ENCODE results near the gene IQCM.
"Not testable (repeated sequence)": the region's sequence is repeated elsewhere in the genome, so short reads cannot be mapped to it uniquely, and the experiment has no call there.

Gene IQCM

DNA sequence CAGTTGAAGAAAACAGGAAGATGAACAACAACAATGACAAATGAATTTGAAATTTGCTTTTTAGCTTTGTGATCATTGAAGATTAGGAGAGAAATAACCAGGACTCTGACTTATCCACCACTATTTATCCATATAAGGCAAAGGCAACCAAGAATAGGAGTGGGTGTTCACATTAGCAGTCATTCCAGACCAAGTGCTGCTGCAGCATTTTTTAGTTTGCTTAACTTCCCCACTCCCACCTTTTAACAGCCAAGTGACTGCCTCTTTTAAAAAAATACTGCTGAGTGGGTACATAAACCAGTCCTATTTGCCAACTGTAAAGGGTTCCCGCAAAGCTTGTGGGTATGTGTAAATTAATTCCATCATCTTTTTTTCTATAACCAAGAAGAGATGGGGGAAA is 230.9 kb downstream of the IQCM start:
- no peak for DNase-seq (ENCODE audit: low read depth in 2 of 2)

DNA sequence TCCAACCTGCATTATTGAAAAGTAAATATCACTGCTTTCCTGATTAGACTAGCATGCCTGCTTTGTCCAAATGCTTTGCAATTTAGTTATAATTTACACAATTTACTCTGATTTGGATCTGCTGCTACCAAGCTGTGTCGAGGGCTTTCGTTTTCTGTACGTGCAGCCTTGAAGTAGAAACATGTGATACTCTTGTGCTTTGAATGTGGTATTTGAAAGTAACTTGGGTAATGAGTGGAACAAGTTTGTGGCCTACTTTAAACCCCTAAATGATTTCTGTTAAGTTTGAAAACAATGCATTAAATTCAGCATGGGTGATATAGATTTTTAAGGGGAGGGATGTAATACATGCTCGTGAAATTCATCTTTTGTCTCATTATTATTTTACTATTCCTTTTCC is 240.7 kb downstream of the IQCM start:
- DNase-seq (ENCODE audit: low read depth in 2 of 2), result no peak

DNA sequence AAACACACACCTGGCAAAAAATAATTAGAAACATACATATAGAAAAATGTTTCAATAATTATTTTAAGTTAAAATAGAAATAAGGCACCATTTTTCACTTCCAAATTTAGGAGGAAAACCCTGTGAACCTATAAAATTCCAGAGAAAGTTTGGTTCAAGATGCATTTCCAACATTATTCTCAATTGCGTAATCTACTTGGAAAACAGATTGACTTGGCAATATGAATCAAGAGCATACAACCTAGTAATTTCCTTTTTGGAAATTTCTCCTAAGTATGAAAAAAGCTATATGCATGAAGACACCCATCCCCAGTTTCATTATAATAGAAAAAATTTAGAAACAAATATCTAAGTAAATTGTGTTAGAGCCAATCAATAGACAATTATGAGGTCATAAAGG is 242.9 kb downstream of the IQCM start:
- no peak for DNase-seq (ENCODE audit: low read depth in 2 of 2)

DNA sequence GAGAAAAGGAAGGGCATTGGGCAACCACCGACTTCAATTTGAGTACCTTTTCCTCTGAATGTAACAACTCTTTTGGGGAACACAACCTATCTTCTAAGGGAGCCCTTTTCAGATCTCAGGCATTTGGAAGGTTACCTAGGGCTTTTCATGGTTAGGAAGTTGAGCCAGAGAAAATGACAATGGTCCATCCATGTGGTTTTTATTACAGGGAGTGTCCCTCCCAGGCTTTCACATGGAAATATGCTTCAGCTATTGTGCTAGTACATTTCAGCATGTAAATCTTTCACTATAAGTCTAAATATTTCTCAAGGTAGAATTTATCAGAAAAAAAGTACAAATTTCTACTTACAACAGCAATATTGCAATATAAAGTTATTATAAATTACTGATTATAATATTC is 259.8 kb downstream of the IQCM start:
- DNase-seq (ENCODE audit: low read depth in 2 of 2), result no peak

DNA sequence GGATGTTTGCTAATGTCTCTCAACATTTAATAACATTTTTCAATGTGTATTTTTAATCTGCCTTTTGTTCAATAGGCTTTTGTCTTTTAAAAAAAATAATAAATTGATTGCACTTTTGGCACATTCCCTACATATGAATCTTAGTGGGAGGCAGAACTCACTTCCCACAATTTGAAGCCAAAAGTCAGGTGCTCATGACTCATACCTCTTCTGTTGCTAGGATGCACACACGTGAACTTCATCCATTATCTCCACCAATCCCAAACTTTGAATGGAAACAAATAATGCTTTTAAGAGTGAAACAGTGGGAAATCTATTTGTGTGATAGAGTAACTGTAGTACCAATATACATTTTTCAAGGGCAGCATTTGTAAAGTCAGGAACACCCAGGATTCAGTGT is 260.5 kb downstream of the IQCM start:
- no peak for DNase-seq (ENCODE audit: low read depth in 2 of 2)

DNA sequence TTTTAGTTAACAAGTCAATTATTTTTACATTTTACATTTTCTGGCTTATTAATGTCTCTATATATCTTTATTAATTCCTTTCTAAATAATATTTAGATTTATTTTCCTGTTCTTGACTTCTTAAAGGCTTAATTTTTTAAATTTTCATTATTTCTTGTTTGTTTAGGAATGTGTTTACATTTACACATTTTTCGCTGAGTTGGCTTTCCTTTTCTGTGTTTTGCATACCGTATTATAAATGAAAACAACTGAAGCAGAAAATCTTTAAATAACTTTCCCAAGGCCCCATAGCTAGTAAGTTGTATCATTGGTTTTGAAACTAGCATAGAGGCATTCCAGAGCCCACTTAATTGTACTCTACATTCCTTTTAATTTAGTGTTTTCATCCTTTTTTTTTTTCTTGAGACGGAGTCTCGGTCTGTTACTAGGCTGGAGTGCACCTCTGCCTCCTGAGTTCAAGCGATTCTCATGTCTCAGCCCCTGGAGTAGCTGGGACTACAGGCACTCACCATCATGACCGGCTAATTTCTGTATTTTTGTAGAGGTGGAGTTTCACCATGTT is 261.6 kb downstream of the IQCM start:
- no peak for DNase-seq (ENCODE audit: low read depth in 2 of 2)

DNA sequence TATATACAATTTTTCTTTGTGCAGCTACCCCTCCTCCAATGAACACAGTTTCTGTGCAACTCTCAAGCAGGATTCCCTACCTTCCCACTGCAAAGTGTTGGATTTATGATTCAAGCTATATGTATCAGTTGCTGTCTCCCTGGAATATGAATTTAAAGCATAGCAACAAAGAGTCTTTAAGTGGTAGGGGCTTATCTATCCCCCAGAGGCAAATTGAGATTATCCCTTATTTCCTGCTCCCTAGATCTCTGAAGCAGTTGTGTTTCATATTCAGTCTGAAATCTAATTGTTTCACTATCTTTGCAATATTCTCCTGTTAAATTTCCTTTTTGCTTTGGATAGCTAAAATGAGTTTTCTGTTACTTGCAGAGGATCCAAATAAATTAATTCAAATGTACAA is 263.0 kb downstream of the IQCM start:
- DNase-seq (ENCODE audit: low read depth in 2 of 2), result no peak

DNA sequence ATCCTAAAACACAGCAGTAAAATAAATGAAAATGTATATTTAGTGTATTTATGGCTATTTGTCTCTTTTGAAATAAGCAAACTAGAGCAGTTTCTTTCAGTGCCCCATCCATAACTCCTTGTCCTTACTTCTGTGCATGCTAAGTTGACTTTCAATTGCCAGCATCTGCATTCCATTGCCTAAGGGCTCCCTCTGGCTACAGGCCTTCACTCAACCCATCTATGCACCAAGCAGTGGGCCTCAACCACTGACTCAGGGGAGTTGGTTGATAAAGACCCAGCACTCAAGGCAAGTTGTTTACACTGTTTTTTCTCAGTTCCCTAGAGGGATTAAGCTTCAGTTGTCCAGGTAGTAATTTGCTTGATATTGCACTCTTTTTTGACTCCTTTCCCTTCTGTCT is 265.7 kb downstream of the IQCM start:
- DNase-seq (ENCODE audit: low read depth in 2 of 2), result no peak

DNA sequence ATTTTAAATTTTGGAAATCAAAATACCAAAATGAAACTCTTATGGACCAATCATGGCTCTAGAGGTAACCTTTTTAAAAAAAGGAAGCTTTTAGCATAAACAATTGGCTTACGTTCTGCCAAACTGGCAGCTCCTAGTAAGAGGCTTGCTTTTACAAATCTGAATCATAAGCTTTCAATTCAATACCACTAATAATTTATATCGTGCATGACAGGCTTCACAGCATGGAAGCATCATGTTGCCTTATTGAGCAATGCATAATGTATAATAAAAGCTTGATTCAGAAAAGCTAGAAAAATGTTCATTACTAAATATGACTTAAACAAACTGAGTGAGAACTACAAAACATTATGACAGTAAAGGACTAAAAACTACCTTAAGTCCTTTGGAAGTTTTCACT is 280.9 kb downstream of the IQCM start:
- no peak for DNase-seq (ENCODE audit: low read depth in 2 of 2)

DNA sequence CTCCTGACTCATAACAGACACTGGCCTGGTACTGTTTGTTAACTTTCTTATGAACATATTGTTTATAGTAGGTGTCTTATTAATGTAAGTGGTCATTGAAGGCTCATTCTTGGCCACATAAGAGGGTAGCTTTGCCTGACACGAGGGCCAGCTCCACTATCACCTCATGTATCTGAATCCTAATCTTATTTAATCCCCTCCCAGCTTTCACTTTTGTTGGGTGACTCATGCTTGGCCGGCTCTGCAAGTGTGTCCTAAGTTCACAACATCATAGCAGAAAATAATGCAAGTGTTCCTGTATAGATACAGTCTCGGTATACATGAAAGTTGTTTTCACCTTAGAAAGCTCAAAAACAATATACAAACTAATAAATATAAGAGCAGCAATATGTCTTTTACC is 283.8 kb downstream of the IQCM start:
- DNase-seq (ENCODE audit: low read depth in 2 of 2), result no peak

DNA sequence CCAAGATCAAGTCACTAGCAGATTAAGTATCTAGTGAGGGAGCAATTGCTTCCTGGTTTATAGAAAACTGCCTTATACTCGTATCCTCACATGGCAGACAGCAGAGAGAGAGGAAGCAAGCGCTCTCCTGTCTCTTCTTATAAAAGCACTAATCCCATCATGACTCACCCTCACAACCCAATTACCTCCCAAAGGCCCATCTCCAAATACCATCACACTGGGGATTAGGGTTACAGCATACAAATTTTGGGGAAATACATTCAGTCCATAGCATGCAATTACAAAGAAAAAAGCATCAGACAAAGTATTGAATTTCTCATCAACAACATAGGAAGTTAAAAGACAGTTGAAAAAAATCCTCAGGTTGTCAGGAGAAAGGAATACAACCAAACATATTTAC is 292.6 kb downstream of the IQCM start:
- DNase-seq (ENCODE audit: low read depth in 2 of 2), result no peak

DNA sequence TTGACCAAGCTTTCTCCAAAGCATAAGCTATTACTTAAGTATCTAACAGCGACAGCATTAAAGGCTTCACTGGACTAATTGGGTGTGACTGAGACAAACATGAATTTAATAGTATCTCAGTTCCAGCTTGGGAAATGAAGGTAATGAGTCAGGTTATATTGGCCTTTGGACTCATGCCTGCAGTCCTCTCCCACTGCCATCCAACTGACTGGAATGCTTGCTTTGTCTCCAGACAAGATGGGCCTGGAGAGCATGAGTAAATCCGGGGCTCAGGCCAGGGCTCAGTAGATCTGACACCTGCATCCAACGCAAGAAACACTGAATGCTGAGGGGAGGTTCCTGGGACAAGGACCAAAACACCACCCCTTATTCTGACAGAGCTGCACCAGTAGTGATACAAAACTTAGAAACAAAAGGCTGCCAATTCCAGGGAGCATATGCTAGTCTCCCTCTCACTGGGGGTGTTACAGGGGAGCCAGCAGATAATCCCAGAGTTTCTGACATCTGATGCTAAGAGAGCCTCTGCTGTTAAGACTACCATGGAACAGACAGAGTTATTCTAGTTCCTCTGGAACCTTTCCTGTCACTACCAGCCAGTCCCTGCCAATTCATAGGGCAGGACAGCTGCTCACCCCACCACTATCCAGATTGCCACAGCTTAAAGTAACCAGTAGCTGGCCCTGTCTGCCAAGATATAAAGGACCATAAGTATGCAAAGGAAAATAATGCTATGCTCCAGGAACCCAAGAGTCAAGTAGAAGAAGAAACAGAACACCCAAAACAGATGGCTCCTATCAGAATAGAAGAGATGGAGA is 293.8 kb downstream of the IQCM start:
- no peak for DNase-seq (ENCODE audit: low read depth in 2 of 2)

DNA sequence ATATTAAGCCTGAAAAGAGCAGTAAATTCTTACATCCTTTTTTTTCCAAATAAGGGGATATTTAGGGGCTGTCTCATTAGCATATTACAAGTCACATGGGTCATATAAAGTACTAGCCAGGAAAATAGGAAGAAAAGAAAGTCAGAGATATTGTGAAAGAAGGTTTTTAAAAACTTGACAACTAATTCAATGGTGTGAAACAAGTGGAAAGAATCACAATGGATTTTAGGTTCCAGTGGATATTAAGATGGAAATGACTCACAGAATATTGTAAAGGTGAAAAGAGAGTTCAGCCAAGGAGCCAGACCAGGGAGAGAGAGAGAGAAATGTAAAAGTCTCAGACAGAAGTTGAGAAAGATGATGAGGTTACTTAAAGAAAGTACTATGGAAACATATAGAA is 297.2 kb downstream of the IQCM start:
- DNase-seq (ENCODE audit: low read depth in 2 of 2), result no peak

DNA sequence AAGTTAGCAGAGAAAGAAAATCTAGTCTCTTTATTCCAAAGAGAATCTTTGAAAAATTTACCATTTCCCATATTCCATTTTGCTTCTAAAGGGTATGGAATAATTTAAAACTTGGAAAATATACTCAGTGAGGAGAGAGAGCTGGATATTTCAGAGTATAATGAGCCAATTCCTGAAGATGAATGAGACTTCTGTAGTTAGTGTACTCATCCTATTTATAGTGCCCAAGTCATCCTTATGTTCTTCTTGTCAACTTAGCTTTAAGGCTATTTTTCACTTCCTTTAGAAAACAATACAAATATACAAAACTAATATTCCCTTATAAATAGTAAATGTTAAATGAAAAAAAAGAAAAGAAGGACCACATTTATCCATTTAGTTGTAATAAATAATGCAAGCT is 302.6 kb downstream of the IQCM start:
- DNase-seq (ENCODE audit: low read depth in 2 of 2), result no peak

DNA sequence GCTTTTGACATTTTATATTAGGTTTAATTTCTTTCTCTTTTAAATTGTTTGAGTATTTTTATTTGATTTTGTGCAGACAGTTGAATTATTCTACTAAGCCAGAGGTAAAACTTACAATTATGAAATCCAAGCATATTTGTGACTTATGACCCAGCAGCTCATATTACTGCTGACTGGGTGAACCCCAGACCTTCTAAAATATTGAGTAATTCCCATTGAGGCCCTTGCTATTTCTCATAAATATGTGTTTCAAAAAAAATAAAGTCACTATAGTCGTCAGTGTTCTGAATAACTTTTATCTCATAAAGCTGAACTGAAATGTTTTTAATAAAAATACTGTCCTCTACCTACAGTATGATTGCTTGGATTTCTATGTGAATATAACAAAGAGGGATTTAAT is 303.1 kb downstream of the IQCM start:
- DNase-seq (ENCODE audit: low read depth in 2 of 2), result no peak

DNA sequence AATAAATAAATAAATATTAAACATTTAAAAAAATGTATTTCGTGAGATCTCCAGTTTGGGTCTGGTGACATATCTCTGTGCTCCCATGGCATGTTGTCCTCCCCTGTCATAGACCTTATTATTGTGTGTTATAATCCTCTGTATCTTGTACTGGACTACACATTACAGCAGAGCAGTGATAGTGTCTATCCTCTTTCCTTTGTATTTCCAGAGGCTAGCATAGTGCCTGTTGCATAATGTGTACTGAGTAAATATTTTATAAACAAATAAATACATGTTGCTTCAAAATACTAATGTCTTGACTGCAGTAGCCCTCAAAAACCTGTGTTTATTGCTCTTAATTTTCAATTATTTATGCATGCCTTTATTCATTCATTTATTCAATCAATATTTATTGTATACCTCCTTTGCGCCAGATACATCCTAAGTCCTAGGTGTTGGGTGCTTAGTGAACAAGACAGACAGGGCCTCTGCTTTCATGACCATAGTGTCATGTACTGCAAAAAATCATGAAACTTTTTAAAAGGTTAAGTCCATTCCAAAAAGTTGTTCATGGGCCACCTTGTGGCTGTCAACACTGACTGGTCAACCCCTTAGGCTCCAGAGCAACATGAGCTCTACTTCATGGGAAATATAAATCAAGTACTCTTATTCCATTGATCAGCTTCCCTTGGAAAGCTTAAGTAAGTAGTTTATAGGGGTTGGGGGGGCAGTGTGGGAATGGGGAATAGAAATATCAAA is 303.9 kb downstream of the IQCM start:
- no peak for DNase-seq (ENCODE audit: low read depth in 2 of 2)

DNA sequence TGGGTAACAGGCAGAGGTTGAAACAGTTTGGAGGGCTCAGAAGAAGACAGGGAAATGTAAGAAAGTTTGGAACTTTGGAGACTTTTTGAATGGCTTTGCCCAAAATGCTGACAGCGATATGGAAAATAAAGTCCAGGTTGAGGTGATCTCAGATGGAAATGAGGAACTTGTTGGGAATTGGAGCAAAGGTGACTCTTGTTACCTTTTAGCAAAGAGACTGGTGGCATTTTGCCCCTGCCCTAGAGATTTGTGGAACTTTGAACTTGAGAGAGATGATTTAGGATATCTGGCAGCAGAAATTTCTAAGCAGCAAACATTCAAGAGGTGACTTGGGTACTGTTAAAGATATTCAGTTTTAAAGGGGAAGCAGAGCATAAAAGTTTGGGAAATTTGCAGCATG is 308.3 kb downstream of the IQCM start:
- DNase-seq (ENCODE audit: low read depth in 2 of 2), result not testable (repeated sequence)

DNA sequence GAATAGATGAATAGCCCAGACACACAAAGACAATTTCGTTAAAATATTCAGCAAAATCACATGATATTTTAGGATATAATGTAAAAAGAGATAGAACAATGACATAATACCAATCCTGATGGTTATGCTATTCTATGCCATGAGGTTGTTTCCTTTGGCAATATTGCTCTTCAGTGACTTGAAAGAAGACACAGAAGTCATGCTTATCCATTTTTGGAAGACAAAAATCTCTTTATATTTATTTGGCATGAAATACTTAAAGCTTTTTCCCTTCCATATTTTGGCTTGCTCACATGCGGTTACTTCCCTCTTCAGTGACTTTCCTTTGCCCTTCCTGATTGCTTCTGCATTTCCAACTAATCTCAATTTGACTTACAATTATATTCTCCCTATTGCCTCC is 314.8 kb downstream of the IQCM start:
- DNase-seq (ENCODE audit: low read depth in 2 of 2), result no peak

DNA sequence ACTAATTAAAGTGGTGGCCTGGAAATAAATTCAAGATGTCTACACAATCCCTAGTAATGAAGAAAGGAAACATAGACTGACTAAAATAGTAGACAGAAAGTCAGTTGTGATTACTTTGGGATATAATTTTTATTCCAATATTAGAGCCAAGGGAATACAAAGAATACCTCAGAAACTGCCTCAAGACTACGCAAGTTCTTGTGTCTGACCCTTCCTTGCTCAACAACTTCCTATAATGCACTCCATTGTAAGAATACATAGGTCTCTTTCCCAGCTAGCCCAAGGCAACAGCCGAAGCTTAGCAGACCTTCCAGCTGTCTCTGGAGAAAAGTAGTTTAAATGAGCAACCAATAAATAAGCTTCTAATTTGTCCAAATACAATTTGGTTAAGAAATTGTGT is 315.9 kb downstream of the IQCM start:
- DNase-seq (ENCODE audit: low read depth in 2 of 2), result no peak

DNA sequence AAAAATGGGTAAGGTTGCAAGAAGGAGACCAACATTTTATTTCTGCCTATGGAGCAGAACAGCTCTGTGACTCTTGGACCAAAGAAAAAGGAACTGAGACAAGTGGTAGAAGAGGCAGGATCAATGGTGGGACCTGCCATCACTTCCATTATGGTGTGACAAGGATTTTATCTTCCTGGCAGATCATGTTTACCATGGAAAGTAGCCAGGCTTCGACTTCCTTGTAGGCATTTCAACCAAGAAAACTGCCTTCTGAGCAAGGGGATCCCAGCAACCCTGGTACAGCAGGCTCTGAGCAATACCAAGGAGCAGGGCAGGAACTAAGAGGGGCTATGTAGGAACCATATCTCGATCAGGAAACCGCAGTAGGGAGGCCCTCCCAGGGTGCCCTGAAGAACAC is 317.4 kb downstream of the IQCM start:
- DNase-seq (ENCODE audit: low read depth in 2 of 2), result no peak

DNA sequence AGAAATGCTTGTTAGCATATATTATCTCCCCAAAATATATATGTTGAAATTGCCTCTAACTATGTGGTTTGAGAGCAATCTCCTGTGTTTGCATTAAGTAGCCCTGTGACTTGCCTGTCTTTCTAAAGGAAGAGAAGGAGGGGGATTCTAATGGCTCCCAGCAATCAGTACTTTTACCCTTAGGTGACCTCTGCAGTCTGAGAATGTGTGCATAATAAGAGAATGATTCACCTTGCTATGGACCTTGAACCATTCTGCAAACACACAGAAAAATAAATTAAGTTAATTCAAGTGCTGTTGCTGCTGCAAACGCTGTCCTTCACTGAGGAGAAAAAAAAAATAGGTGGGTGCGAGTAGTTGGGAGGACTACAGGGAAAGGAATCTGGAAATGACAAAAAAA is 322.2 kb downstream of the IQCM start:
- DNase-seq (ENCODE audit: low read depth in 2 of 2), result no peak

DNA sequence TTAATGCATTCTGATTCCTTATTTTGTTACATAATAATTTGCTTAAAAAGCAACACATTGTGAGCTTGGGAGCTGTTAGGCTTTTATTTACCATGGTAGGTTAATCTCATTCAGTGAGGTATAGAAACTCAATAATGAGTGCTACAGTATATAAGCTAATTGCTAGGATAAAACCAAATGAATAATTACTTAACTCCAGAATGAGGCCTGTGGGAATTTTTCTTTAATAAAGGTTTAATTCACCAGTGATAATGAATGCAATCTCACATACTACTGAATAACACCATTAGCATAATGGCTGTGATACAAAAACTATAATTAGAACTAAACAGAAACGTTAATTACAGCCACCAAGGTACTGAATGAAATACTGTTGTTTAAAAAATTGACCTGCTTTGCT is 326.3 kb downstream of the IQCM start:
- no peak for DNase-seq (ENCODE audit: low read depth in 2 of 2)

DNA sequence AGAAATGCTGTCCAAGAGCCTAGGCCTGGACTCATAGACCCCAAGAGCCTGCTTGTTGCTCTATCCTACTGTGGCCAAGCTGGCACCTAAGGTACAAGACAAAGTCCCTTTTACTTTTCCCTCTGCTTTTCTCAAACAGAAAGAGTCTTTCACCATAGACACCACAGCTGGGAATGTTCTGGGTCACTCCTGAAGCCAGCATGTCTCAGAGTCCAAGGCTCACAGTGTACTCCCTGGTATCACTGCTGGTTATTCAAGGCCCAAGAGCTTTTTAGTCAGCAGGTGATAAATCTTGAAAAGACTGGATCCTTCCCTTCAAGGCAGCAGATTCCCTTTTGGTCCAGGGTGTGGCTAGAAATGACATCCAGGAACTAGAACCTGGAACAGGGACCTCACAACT is 328.8 kb downstream of the IQCM start:
- DNase-seq (ENCODE audit: low read depth in 2 of 2), result no peak

All from stimulated activated CD8-positive, alpha-beta memory T cell treated with anti-CD3 and anti-CD28 coated beads, Interleukin-2, amount 100 ng/mL, for 48 hours (primary cell).